ENCODE measurements around the gene CNTFR. TPM values are rescaled to one million over a fixed set of nuclear protein-coding genes. Genes with fewer than 3 reads are reported as not detected.
A peak's percentile ranks its signal among the peaks of the same experiment; 100 is the strongest.

Gene CNTFR
- total and polyA plus RNA-seq, 10 donors, result 2.8 to 46.8 (median 15.9) TPM

DNA sequence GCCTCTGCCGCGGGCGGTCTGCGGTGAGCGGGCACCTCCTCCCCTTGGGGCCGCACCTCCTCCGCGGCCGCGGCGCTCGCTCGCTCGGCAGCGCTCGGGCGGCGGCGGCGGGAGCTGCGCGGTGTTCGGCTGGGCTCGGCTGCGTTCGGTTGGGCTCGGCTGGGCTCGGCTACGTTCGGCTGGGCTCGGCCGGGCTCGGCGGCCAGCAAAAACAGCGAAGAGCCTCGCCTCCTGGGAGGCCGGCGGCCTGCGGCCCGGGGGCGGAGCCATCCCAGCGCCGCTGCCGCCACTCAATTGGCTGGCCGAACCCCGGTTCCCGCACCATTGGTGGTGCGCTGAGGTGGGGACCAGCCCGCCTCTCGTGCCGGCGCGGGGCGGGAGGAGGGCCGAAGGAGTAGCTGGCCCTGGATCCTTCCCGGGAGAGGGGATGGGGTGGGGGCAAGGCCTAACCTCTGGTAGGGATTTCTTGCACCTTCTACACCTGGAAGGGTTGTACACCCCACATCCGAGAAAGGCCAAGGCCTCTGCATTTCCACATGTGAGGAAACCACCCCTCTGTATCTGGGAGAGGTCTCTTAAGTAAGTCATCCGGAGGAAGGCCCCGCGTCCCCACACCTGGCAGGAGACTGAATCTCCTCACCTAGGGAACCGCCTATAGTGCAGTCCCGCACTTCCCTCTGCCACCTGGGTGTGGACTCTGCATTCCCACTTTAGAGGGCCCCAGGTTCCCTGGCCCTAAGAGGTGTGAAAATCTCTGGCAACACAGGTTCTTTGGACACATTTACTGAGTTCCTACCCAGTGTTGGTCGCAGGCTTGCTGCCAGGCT is 66.3 kb downstream of the CNTFR start, which contains the start of gene ENHO:
Gene ENHO, minus strand, starts transcription at position 20 of the 827 bp plus-strand sequence. CDS start 1,295 bp downstream, outside the sequence.
- Histone ChIP-seq H3K27ac (peak within 1 kb of the TSS in 2 of 8 donors; percentile 8 to 30), H3K4me3 (peak within 1 kb of the TSS in 7 of 8 donors; percentile 16 to 70 (median 38)), H3K4me1 (peaks cover 0 to 17% (median 11%) of the 10 kb centered on the region in 6 donors), H3K36me3 (no peaks in the 10 kb centered on the region), H3K27me3 (replicated peaks in 1 of 7) (peaks cover 0 to 42% (median 0%) of the 10 kb centered on the region in 7 donors), H3K9me3 (no peaks in the 10 kb centered on the region)
- WGBS, 5 donors, result 3 to 12% (median 5%) methylated on average over 15 to 63 of the region's 63 CpGs
- peak; percentile 96 for DNase-seq
- intact Hi-C loops (cut with DNase I; ENCODE audit: low total_unique reads), result no loop called here
- peak; percentile 9 to 61 (median 50) for TF ChIP-seq POLR2AphosphoS5 (IDR thresholded peaks at IDR 0.05)
- no peak for TF ChIP-seq POLR2A (IDR thresholded peaks at IDR 0.05)
- TF ChIP-seq, protein P1, sequence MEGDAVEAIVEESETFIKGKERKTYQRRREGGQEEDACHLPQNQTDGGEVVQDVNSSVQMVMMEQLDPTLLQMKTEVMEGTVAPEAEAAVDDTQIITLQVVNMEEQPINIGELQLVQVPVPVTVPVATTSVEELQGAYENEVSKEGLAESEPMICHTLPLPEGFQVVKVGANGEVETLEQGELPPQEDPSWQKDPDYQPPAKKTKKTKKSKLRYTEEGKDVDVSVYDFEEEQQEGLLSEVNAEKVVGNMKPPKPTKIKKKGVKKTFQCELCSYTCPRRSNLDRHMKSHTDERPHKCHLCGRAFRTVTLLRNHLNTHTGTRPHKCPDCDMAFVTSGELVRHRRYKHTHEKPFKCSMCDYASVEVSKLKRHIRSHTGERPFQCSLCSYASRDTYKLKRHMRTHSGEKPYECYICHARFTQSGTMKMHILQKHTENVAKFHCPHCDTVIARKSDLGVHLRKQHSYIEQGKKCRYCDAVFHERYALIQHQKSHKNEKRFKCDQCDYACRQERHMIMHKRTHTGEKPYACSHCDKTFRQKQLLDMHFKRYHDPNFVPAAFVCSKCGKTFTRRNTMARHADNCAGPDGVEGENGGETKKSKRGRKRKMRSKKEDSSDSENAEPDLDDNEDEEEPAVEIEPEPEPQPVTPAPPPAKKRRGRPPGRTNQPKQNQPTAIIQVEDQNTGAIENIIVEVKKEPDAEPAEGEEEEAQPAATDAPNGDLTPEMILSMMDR (IDR thresholded peaks at IDR 0.05 in 8 of 11, conservative IDR thresholded peaks at IDR 0.05 in 3 of 11), result peak in 2 of 11 experiments; percentile 13 to 22

DNA sequence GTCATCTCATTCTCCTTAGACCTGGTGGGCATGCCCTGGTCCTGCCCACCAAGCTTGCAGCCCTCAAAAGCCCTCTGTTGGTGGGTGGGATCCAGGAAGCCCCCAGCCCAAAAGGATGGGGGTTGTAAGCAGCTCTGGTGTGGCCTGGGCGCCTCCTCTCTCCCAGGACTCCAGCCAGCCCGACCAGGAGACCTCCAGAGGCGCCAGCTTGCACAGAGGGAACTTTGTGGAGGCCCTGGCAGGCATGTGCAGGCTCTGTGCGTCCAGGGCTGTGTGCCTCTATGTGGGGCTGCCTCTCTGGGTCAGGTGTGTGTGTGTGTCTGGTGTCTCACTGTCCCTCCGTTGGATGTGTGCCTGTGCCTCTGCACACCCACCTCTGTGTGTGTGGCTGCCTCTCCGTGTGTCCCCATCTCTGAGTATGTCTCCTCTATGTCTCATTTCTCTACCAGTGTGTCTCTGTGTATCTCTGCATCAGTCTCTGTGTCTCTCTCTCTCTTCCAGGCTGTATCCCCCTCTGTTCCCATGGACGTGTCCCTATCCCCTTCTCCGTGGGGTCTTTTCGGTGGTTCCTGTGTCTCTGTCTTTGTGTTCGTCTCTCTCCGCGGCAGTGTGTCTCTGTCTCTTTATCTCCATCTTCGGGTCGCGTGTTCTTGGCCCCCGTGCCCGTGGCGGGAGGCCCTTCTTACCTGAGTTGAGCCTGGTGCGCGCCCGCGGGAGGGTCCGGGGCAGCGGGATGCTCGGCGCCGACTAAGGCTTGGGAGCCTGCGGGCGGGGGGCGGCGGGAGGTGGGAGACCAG is 67.2 kb downstream of the CNTFR start:
- no peaks in the 10 kb centered on the region for H3K9me3 ChIP-seq
- intact Hi-C loops (cut with DNase I; ENCODE audit: low total_unique reads), result no loop called here
- peak overlapping the region in 7 of 8 donors; percentile 16 to 70 (median 38) for H3K4me3 ChIP-seq
- WGBS, 5 donors, result 19 to 24% (median 23%) methylated on average over 28 to 31 of the region's 31 CpGs
- H3K4me1 ChIP-seq, result peaks cover 0 to 17% (median 11%) of the 10 kb centered on the region in 6 donors
- no peaks in the 10 kb centered on the region for H3K36me3 ChIP-seq
- peaks cover 0 to 42% (median 0%) of the 10 kb centered on the region in 7 donors for H3K27me3 ChIP-seq (replicated peaks in 1 of 7)
- no peak overlapping the region for H3K27ac ChIP-seq
- TF ChIP-seq POLR2A (IDR thresholded peaks at IDR 0.05) (no peak), POLR2AphosphoS5 (IDR thresholded peaks at IDR 0.05) (no peak)
- TF ChIP-seq, protein P1 (IDR thresholded peaks at IDR 0.05 in 8 of 11, conservative IDR thresholded peaks at IDR 0.05 in 3 of 11), result no peak
- no peak for DNase-seq

DNA sequence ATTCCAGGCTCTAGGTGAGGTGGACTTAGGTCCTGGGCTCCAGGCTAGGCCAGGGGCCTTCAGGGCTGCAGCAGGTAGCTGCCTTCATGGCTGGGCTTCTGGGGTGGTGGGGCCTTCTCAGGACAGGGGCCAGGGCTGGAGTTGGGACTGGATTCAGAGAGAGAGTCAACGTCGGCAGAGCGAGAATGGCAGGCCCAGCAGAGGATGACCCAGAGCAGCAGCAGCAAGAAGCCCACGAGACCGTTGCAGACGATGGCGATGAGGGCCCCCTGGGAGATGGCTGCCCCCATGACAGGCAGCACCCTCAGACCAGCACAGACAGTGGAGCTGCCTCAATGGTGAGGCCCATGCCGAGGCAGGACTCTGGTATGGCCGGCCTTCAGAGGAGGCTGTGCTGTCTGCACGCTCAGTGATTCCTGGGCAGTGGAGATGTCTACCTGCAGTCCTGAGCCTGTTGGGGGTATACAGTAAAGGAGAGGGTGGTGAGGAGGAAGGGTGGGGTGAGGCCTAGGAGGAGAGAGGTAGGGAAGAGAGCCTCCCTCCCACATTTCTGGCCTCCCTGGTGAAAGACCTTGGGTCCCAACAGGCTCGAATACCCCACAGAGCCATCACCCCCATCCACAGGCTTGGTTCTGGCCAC is 68.0 kb downstream of the CNTFR start:
- intact Hi-C loops (cut with DNase I; ENCODE audit: low total_unique reads), result no loop called here
- Histone ChIP-seq H3K4me3 (no peak overlapping the region), H3K27me3 (replicated peaks in 1 of 7) (peaks cover 0 to 42% (median 0%) of the 10 kb centered on the region in 7 donors), H3K9me3 (no peaks in the 10 kb centered on the region), H3K4me1 (peaks cover 0 to 17% (median 11%) of the 10 kb centered on the region in 6 donors), H3K27ac (no peak overlapping the region), H3K36me3 (no peaks in the 10 kb centered on the region)
- 86 to 94% (median 92%) methylated on average over 6 to 11 of the region's 11 CpGs for WGBS, 5 donors
- TF ChIP-seq, protein P1 (IDR thresholded peaks at IDR 0.05 in 8 of 11, conservative IDR thresholded peaks at IDR 0.05 in 3 of 11), result no peak
- TF ChIP-seq POLR2AphosphoS5 (IDR thresholded peaks at IDR 0.05) (no peak), POLR2A (IDR thresholded peaks at IDR 0.05) (no peak)
- no peak for DNase-seq
